AG09309 (cell line): Measurements from ENCODE around the gene OR5H15.
"Not testable (repeated sequence)": the region's sequence is repeated elsewhere in the genome, so short reads cannot be mapped to it uniquely, and the experiment has no call there.

ENCODE experiments used
- DNase-seq: peaks from one replicate; pipeline ENCODE4 v3.0.0-alpha.2; 2010; ENCODE audit warnings: low read depth
- H3K4me3 ChIP-seq: 2 replicates; pipeline ENCODE4 v1.5.1; 2011; ENCODE audit warnings: mild to moderate bottlenecking, low read depth, low read length, moderate library complexity; ENCODE audit not compliant: control insufficient read depth
- TF ChIP-seq, protein P1 (sequence below): IDR thresholded peaks from 2 replicates; pipeline ENCODE4 v1.5.1; 2011; ENCODE audit warnings: mild to moderate bottlenecking, low read depth, low read length, inconsistent platforms; ENCODE audit not compliant: insufficient read depth, control insufficient read depth; ENCODE audit errors: missing control alignments

Gene OR5H15

DNA sequence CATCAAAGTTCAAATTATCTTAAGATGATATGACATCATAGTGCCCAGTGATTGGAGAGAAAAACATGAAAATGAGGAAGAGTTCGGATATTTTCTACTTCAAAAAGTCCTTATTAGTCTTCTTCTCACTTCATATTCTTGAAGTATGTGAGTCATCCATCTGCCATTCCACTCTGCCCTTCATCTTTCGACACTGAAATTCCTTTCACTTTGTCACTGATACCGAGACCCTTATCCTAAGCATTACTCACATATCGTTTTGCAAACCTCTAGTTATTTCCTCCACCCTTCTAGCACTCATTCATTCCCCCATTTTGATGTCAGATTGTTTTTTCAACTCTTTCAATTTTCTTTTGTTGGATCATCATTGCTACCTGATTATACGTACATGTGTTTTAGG, 15.3 kb upstream of the OR5H15 start:
- TF ChIP-seq, protein P1, sequence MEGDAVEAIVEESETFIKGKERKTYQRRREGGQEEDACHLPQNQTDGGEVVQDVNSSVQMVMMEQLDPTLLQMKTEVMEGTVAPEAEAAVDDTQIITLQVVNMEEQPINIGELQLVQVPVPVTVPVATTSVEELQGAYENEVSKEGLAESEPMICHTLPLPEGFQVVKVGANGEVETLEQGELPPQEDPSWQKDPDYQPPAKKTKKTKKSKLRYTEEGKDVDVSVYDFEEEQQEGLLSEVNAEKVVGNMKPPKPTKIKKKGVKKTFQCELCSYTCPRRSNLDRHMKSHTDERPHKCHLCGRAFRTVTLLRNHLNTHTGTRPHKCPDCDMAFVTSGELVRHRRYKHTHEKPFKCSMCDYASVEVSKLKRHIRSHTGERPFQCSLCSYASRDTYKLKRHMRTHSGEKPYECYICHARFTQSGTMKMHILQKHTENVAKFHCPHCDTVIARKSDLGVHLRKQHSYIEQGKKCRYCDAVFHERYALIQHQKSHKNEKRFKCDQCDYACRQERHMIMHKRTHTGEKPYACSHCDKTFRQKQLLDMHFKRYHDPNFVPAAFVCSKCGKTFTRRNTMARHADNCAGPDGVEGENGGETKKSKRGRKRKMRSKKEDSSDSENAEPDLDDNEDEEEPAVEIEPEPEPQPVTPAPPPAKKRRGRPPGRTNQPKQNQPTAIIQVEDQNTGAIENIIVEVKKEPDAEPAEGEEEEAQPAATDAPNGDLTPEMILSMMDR: no peak
- DNase-seq: no peak
- no peak overlapping the region for H3K4me3 ChIP-seq

DNA sequence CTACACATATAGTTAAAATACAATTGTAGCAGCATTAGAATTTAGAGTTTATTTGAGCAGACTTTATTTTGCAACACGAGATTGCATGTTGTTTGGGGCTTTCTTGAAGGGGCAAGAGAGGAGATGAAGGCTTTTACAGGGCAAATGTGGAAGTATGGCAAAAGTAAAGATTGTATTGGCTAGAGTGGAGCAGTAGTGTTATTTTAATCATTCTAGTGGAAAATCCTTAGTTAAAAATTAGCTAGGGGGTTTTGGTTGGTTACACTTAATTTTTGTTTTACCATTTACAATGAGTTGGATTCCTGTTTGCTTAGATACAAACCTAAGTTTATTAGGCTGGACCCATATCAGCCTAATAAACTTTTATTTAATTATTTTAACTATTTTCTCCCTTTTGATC, 4.6 kb downstream of the OR5H15 start:
- no peak overlapping the region for H3K4me3 ChIP-seq
- DNase-seq: no peak

DNA sequence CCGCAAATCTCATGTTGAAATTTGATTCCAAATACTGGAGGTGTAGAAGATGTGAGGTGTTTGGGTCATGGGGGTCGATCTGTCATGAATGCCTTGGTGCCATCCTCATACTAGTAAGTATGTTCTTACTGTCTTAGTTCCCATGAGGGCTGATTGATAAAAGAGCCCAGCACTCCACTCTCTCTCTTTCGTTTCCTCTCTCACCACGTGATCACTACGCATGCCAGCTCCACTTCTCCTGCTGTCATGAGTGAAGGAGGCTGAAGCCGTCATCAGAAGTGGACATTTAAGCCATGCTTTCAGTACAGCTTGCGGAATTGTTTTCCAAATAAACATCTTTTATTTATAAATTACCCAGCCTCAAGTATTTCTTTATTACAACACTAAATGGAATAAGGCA, 6.1 kb downstream of the OR5H15 start:
- TF ChIP-seq, protein P1: no peak
- no peak for DNase-seq
- no peak overlapping the region for H3K4me3 ChIP-seq

More for the DNA sequence above, 4.6 kb downstream of the OR5H15 start:
- TF ChIP-seq, protein P1: no peak

DNA sequence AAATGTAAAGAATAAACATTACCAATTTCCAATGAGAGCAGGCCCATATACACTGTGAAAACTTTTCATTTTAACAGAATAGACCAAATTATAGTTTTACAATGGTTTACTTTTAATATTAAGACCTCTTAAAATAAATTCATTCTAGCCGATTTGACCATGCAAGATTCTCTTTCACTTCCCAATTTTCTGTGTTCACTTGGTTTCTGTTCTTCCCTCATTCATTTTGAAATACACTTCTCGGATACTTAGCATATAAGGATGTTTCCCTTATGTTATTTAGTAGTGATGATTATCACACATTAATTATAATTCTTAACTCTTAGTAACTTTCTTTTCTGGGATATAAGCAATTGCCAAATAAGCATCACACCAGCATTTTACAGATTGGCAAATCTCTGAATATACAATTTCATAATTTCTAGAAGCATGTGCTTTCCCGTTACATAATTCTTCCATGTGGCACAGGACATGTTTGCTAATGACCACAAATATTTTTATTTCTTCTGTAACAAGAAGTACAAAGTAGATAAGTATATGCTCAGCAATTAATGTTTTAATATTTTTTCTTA, 13.9 kb downstream of the OR5H15 start:
- no peak for DNase-seq
- TF ChIP-seq, protein P1: no peak
- H3K4me3 ChIP-seq: no peak overlapping the region

DNA sequence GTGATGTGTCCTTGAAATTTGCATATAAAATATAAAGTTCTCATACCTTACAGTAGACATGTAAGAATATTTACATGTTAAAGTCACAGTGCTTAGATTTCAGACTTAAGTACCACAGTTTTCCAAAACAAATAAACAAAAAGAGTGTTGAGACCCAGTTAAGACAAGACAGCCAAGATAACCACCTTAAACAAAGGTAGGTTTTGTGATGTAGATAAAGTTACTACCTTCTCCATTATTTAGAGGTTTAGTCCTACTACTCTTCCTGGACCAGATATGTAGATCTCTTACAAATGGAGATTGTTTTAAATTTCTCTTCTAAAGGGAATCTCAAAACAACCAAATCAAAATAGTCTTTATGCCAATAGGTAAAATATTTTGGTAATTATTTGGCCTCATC, 15.7 kb downstream of the OR5H15 start:
- H3K4me3 ChIP-seq: no peak overlapping the region
- TF ChIP-seq, protein P1: no peak
- no peak for DNase-seq

DNA sequence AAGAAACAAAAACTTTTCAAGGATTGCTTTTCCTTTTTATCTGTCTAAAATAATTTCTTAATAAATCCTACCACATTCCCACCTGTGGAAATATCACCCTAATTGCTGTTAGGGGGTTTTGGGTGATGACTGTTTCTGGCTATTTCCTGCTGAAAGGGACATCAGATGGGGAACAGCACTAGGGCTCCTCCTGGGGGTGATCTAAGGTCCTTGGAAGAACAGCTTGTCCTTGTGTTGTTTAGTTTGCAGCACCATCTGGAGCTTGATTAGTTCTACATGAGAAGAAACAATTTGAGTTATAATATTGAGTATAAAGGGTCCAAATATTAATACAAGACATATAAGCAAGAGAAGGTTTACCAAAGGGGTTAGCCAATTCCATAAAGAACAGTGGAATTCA, 18.7 kb downstream of the OR5H15 start:
- TF ChIP-seq, protein P1: no peak
- DNase-seq: no peak
- H3K4me3 ChIP-seq: no peak overlapping the region

DNA sequence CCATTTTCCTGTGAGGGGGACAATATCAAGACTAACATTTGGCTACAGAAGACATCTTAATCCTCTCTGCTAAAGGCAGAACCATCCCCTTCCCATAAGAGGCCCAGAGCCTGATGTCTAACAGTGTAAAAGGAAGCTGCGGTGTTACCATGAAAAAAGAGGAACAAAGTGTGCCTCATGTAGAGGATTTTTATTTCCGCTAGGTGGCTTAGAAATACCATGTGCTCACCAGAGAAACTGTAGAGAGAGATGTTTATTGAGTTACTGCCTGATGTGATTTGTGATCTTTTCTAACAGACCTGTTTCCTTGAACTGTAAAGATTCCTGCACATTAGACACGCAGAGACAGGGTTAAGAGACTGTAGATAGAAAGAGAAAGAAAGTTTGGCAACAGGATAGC, 22.0 kb downstream of the OR5H15 start:
- TF ChIP-seq, protein P1: peak; percentile 4
- DNase-seq: no peak
- H3K4me3 ChIP-seq: no peak overlapping the region

DNA sequence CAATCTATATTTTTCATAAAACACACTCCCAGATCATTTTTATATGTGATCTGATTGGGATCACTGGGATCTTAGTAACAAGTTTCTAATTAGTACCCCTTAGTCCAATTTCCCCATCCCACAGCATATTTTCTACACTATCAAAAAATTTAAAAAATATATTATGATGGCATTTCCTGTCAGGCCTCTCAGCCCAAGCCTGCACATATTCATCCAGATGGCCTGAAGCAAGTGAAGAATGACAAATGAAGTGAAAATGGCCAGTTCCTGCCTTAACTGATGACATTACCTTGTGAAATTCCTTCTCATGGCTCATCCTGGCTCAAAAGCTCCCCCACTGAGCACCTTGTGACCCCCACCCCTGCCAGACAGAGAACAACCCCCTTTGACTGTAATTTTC, 24.4 kb downstream of the OR5H15 start:
- not testable (repeated sequence) for DNase-seq, H3K4me3 ChIP-seq

DNA sequence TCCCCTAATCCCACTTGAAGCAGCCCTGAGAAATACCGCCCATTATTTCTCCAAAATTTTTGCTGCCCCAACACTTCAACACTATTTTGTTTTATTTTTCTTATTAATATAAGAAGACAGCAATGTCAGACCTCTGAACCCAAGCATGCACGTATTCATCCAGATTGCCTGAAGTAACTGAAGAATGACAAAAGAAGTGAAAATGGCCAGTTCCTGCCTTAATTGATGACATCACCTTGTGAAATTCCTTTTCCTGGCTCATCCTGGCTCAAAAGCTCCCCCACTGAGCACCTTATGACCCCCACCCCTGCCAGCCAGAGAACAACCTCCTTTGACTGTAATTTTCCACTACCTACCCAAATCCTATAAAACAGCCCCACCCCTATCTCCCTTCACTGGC, 29.8 kb downstream of the OR5H15 start:
- DNase-seq, H3K4me3 ChIP-seq: not testable (repeated sequence)
